Epithelial cell of prostate (primary cell): Measurements from ENCODE around the gene CLMN.

Experiments used
- DNase-seq: peaks from one replicate; pipeline ENCODE4 v3.0.0-alpha.2; 2011; ENCODE audit warnings: low read depth, low spot score
- H3K27ac ChIP-seq: fragments of 450-650 bp; 2 replicates; pipeline ENCODE4 v1.5.1; 2017; ENCODE audit warnings: mild to moderate bottlenecking

The CLMN gene

DNA sequence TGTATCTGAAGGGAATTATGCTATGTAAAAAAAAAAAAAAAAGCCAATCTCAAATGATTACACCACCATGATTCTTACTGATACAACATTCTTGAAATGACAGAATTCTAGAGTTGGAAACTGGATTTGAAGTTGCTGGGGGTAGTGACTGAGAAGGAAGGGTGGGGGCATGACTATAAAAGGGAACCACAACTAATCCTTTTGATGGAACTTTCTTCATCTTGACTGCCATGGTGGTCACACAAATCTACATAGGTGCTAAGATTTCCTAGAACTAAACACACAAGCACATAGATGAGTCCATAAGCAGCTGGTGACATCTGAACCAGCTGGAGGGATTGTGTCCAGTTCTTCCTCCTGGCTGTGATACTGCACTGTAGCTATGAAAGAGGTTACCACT, 51.4 kb downstream of the CLMN start:
- DNase-seq: no peak
- H3K27ac ChIP-seq: no peak overlapping the region

DNA sequence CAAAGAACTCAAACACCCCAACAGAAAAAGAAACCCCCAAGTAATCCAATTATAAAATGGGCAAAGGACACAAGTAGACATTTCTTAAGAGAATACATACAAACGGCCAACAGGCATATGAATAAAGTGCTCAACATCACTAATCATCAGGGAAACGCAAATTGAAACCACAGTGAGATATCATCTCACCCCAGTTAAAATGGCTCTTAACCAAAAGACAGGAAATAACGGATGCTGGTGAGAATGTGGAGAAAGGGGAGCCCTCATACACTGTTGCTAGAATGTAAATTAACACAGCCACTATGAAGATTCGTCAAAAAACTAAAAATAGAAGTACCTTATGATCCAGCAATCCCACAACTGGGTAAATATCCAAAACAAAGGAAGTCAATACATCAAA, 52.4 kb downstream of the CLMN start:
- H3K27ac ChIP-seq: no peak overlapping the region
- DNase-seq: no peak

DNA sequence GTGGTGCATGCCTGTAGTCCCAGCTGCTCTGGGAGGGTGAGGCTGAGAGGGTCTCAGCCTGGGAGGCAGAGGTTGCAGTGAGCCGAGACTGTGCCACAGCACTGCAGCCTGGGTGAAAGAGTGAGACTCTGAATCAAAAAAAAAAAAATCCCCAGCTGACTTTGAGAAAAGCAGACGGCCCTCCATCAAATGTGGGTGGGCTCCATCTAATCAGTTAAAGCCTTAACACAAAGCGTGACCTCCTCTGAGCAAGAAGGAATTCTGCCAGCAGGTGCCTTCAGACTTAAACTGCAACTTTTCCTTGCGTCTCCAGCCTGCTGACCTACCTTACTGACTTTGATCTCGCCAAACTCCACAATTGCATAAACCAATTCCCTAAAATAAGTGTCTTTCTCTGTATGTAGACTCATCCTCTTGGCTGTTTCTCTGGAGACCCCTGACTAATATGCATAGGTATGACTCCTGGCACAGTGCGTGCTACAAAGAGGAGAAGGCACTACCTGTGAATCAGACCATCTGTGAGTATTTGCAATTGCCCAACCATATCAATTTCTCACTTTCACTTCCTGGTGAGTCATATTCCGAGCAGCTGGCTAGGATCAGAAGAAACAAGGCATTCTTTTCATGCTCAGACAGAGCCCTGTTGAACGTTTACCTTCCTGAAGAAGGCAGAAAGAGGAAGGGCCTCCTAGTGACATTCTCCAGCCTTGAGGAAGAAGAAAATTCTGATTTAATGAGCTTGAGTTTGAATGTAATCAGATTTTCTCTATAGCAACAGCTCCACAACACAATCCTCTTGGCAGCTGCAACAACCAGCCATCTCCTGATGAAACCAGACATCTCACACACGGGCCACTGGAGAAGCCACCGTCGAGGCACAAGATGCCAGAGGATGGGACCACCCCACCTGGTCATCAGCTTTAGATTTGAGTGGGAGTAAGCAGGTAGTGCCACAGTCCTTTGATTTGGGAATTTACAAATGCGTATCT, 54.3 kb downstream of the CLMN start:
- H3K27ac ChIP-seq: peak overlapping the region; percentile 83
- DNase-seq: peak; percentile 99

DNA sequence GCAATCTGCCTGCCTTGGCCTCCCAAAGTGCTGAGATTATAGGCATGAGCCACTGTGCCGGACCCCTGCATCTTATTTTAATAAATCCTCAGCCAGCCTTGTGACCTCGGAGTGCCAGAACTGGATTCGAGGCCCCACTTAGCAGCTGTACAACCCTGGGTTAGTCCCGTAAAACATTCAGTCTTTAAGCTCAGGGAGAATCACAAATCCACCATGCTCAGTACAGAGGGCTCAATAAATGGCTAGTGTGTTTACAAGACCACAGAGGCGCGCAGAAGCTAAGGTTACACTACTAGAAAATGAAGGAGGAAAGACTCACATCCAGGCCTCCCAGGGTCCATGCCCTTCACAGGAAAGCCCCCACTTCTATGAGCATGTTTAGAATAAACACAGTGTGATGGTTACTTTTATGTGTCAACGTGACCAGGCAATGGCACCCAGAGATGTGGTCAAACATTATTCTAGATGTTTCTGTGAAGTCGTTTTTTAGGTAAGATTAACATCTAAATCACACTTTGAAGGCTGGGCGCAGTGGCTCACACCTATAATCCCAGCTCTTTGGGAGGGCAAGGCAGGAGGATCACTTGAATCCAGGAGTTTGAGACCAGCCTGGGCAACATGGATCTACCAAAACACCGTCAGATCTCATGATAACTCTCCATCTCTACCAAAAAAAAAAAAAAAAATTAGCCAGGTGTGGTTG, 55.3 kb downstream of the CLMN start:
- DNase-seq: no peak
- H3K27ac ChIP-seq: peak overlapping the region; percentile 83

DNA sequence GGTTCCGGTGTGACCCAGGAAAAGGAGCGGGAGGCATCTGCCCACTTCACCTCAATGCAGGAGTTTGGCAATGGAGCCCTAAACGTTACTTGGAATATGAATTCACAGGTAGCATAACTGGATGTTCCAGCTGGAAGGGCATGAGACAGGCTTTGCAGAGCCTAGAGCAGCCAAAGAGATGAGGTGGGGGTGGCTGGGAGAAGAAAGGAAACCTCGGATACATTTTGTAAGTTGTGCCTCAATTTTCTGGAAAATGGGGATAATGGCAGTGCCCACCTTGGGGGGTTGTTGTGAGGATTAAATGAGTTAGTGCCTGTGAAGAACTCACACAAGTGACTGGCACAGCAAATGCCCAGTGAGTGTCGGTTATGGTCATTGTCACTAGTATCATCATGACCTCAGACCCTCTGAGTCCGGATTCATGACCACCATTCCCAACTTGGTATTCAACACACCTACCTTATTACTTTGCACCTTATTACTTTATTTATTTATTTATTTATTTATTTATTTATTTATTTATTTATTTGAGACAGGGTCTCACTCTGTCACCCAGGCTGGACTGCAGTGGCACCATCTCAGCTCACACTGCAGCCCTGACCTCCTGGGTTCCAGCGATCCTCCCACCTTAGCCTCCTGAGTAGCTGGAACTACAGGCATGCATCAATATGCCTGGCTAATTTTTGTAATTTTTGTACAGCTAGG, 56.0 kb downstream of the CLMN start:
- DNase-seq: no peak
- no peak overlapping the region for H3K27ac ChIP-seq

DNA sequence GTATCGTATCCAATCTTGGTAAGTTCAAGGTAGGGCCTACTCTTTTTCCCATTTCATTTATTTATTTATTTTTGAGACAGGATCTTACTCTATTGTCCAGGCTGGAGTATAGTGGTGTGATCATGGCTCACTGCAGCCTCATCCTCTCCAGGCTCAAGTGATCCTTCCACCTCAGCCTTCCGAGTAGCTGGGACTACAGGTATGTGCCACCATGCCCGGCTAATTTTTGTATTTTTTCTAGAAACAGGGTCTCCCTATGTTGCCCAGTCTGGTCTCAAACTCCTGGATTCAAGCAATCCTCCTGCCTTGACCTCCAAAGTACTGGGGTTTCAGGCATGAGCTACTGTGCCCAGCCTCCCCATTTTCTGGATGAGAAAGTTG, 57.2 kb downstream of the CLMN start:
- H3K27ac ChIP-seq: peak overlapping the region; percentile 54

DNA sequence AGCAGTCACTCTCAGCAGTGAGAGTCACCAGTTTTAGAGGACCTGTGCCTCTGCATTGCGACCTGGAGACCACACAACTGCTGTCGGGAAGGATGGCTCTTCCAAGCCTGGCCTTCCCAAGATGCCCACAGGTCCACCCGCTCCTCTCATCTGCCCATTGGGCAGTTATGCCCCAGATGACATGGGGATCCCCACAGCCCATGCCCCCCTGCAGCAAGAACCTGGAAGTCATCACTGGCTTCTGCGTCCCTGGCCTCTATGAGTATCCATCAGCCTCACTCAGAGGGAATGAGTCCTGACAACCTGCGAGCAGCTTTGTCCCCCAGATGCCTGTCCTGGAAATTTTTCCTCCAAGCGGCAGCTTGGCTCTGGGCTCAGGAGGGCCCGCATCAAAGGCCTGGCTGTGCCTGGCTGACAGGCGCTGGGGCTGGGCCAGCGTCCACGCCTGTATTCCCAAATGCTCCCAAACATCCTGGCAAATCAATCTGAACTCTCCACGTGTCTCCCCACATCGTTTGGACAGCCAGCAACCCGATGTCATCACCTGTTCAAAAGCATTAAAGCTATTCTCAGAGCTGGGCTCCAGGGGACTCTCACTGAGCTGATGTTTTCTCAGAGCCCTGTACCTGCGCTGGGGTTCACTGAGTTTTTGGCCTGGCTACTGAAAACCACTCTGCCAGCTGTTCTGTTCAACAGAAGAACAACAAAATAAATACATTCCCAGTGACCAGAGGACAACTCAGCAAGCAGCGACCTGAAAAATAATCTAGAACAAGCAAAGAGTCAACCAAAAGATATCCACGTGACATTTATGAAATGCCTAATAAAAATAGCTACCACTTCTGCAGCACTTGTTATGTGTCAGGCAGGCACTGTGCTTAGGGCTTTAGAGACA, 57.8 kb downstream of the CLMN start:
- DNase-seq: no peak
- H3K27ac ChIP-seq: peak overlapping the region; percentile 54

More for the DNA sequence above, 57.2 kb downstream of the CLMN start:
- DNase-seq: no peak

DNA sequence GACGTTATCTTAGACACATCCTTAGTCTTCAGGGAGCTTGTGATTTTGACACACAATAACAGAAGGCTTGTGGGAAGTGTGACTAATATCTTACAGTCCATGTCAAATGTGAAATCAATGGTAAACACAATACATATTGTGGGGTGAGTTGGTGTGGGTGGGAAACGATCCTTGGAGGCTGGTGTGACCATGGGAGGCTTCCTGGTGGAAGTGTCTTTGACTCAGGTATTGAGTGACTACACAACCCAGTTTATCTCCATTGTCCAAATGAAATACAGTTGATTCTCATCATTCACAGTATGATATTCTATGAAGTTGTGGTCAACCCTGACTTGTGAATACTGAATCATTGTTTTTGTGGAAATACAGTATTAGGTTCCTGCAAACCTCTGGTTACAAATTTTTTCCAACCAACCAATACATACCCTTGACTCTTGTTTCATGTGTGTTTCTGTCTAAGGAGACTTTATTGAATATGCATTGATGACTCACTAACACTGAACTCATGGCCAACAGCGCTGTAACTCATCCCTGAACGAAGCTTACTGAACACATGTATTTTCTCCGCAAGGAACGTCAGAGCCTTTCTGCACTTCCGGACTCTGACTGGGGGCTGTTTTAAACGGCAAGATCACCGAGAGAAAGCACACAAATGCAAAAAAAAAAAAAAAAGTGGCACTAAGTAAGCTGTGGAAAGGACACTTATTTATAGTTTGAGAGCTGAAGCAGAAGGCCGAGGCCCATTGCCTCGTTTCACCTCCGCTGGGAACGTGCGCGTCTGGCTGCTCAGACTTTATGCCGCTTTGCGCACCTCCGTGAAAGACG, 59.0 kb downstream of the CLMN start:
- H3K27ac ChIP-seq: peak overlapping the region; percentile 24
- peak; percentile 44 for DNase-seq

DNA sequence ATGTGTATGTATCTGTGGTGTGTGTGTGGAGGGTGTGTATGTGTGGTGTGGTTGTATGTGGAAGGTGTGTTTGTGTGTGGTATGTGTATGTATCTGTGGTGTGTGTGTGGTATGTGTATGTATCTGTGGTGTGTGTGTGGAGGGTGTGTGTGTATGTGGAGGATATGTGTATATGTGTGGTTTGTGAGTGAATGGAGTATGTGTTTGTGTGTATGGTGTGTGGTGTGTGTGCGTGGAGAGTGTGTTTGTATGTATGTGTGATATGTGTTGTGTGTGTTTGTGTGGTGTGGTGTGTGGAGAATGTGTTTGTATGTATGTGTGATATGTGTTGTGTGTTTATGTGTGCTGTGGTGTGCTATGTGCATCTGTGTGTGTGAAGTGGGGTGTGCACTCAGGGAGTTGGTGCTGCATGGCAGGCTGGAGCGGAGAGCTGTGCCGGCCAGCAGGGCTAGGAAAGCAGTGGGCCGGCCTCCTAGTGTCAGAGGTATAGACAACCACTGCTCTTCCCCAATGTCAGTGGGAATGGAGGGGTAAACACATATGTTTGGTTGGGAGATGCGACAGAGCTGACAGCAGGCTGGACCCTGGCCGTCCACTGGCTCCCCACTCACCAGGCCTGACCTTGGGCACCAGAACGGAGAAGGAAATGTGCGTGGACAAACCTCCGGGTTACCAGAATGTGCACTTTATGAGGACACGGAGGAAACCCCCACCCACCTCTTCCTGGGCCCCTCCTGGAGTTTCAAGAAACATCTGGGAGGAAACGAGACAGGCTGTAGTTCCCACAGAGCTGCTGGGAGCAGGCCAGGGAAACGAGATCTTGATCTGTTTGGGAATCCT, 60.7 kb downstream of the CLMN start:
- no peak for DNase-seq

DNA sequence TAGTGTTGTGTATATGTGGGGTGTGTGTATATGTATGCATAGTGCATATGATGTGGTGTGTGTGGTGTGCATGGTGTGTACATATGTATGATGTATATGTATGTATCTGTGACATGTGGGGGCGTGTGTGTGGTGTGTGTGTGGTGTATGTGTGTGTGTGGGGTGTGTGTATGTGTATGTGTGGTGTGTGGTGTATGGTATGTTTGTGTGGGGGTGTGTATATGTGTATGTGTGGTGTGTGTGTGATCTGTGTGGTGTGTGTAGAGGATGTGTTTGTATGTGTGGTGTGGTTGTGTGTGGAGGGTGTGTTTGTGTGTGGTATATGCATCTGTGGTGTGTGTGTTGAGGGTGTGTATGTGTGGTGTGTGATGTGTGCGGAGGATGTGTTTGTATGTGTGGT, 61.6 kb downstream of the CLMN start:
- no peak overlapping the region for H3K27ac ChIP-seq
- DNase-seq: no peak

More for the DNA sequence above, 60.7 kb downstream of the CLMN start:
- no peak overlapping the region for H3K27ac ChIP-seq

DNA sequence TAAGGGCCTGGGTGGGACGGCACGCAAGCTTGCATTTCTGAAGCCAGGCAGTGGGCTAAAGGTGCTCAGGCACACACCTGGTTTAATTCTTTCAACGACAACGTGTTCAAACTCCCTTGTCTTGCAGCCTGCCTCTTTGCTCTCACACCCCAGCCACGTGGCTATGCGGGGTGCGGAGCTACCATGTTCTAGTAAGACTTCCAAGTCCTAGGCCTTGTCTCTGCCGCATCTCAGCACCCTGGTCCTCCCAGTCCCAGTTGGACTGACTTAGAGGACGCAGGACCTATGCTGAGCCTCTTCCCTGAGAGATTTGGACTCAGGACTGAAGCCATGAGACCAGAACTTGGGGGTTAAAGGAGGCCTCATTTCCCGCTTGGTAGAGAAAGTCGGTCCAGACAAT, 62.2 kb downstream of the CLMN start:
- no peak for DNase-seq
- no peak overlapping the region for H3K27ac ChIP-seq

DNA sequence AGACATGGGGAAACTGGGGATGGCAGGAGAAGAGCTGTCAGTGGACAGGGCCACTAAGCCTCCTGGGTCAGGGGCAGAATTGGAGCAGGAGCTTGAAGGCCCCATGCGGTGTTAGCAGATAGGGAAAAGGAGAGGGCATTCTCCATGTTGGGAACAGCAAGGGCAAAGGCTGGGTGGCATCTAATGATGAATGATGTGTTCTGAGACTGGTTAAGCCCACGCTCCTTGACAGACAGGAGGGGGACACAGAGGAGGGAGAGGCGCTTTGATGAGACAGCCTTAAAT, 63.0 kb downstream of the CLMN start:
- no peak overlapping the region for H3K27ac ChIP-seq
- DNase-seq: no peak

DNA sequence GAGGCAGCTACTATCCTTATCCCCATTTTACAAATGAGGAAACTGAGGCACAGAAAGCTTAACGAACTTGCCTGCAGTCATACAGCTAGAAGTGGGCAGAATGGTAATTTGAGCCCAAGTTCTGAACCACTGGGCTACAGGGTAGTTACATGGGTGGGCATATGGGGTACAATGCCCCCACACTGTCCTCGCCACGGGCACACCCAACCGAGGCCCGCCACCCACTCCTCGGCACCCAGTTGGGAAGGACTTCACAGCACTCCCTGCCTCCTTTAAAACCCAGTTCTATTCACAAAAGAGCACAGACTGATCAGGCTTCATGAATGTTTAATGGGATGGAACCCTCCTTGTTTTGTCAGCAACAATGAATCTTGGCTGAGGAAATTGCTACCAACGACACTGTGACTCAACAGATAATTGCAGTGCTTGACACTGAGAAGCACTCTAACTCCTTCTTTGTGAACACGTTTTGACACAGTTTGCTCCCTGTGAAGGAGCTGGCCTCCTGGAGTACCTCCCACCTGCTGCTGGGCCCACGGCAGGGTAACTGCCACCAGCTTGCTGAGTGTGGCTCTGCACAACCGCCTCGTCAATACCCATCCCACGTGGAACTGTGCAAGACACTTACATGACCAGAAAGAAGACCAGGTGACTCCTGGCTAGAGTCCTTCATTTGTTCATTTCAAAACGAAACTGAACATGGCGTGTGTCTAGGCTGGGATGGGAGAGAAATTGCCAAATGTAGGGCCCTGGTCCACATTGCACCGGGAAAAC, 63.5 kb downstream of the CLMN start:
- peak overlapping the region; percentile 40 for H3K27ac ChIP-seq
- no peak for DNase-seq

DNA sequence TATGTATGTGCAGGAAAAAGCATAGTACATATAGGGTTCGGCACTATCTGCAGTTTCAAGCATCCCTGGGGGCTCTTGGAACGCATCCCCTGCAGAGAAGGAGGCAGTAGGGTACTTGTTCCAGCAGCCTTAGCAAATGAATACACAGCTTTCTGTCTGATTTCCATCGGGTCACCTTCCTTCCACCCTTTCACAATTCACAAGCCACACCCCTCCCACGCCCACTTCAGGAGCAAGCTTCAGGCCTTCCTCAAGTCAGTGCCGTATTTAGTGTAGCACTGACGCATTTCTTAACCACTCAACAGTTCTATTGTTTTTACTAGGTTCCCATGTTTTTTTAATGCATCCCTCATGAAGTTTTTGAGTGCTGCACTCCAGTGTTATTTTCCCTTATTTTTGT, 64.2 kb downstream of the CLMN start:
- H3K27ac ChIP-seq: no peak overlapping the region
- peak; percentile 40 for DNase-seq

DNA sequence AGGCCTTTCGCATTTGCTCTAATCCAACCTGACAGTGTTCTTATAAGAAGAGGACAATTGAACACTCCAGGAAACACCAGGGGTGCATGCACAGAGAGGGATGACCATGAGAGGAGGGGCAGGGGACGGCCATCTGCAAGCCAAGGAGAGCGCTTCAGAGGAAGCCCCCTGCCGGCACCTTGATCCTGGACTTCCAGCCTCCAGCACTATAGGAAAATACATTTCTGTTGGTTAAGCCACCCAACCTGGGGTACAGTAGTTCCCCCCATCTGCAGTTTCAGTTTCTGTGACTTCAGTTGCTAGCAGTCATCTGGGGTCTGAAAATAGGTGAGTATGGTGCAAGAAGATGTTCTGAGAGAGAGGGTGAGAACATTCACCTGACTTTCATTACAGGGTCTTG, 64.7 kb downstream of the CLMN start:
- no peak for DNase-seq
- no peak overlapping the region for H3K27ac ChIP-seq

DNA sequence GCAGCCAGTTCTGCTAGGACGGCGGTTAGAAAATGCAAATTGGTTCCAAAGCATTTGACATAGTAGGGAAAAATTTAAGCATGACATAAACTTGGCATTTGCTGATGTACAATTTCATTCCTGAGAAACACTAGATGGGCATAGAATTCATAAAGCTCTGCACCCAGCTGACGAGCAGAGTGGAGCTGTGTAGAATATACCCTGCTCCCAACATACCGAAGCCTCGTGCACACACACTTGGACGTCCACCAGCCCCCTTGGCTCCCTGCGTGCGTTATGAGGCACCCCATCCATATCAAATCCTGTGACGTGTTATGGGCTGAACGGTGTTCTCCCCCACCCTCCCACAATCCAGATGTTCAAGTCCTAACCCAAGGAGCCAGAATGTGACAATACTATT, 65.4 kb downstream of the CLMN start:
- no peak for DNase-seq
- no peak overlapping the region for H3K27ac ChIP-seq

DNA sequence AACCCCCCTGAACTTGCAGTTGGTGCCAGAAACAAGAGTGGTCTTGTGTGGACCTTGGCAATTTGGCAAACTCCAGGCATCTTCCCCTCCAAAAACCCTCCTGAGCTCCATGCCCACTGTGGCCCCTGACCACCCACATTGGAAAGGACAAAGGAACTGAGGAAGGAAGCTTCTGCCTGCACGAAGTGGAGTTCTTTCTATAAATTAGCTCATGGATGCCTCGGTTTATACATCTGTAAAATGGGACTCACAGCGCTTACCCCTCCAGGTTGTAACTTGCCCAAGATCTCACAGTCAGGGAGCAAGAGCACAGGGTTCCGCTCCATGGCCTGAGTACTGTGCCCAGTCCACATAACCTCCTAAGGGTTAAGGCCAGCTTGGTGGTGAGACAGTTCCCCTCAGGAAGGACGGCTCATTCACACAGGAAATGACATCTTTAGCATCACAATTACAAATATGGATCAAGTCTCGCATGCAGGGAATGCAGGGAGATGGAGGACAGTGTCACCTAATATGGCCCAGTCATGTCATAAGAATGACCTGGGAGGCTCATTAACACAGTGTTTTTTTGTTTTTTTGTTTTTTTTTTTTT, 66.6 kb downstream of the CLMN start:
- no peak for DNase-seq

More for the DNA sequence above, 66.6 kb downstream of the CLMN start:
- no peak overlapping the region for H3K27ac ChIP-seq
